T-helper 2 cell treated with Interferon-gamma antibody and Interleukin-4, amounts not matched to agents 100 ng/mL and 5 ng/mL, for 36 hours (primary cell): ENCODE measurements around the gene TOR1AIP2. TPM values are rescaled to one million over a fixed set of nuclear protein-coding genes. Genes with fewer than 3 reads are reported as not detected.
"Not testable (repeated sequence)": the region's sequence is repeated elsewhere in the genome, so short reads cannot be mapped to it uniquely, and the experiment has no call there.

Experiments
- intact Hi-C: fragments of 100-400 bp; cut with micrococcal nuclease; formaldehyde crosslinking; loops from one replicate; pipeline ENCODE4 v1.15.1; 2023
- total RNA-seq: library from RNA; stranded (reverse); gene quantifications from 2 replicates; pipeline ENCODE4 v1.2.3, GENCODE V29; 2022

The TOR1AIP2 gene
- total RNA-seq, 1 donor from 2014 or later: 50.0 TPM

DNA sequence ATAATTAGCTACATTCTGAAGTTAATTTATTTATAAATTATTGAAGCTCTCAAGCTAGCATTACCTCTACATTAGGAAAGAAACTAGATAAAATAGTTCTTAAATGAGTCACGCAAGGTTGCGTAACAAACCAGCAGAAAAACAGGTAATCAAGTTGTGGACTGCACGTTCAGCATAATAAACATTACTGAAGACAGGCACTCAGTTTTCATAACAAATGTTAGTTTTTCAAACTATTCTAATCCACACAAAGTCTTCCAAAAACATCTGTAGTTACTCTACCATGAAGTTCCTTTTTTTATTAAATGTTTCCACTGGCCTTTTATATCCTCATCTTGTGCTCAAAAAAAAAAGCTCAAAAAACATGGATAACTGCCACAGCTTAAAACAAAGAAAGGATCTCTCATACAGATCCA, 1.3 kb downstream of the TOR1AIP2 start:
- intact Hi-C loops: no loop called here

DNA sequence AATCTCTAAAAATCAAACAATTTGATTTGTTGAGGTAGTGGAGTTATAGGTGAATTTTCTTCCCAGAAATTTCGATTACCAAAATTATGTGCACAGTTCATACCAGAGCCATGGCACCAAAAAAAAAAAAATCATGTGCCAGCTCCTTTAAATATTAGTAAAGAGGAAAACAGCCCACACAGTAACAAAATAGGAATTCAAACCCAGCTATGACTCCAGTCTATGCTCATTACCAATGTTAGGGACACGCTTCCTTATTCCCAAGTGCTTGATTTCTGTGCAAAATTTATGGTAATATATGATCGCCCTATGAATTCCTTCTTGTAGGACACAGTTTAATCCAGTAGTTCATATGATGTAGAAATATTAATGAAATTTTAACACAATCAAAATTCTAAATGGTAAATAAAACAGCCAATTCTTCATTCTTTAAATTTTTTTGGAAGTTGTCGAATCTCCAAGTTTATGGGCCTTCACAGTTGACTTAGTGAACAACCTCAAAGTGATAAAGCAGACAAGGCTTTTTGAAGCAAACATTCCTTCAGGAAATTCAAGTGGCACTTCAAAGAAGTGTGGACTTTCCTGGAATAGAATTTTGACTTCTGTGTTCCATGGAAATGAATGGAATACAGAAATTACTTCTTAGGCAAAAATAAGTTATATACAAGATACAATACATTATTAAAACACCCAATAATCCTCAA, 1.9 kb downstream of the TOR1AIP2 start:
- intact Hi-C loops: no loop called here

- intact Hi-C loops: no loop called here
Measured at GRCh38 chr1:179873438-179873851, 4.2 kb downstream of the TOR1AIP2 start.

- intact Hi-C loops: no loop called here
Measured at GRCh38 chr1:179872558-179872957, 5.0 kb downstream of the TOR1AIP2 start.

GRCh38 chr1:179871940-179872339, 5.7 kb downstream of the TOR1AIP2 start:
- intact Hi-C loops: no loop called here

GRCh38 chr1:179870870-179871269, 6.7 kb downstream of the TOR1AIP2 start:
- intact Hi-C loops: no loop called here

DNA sequence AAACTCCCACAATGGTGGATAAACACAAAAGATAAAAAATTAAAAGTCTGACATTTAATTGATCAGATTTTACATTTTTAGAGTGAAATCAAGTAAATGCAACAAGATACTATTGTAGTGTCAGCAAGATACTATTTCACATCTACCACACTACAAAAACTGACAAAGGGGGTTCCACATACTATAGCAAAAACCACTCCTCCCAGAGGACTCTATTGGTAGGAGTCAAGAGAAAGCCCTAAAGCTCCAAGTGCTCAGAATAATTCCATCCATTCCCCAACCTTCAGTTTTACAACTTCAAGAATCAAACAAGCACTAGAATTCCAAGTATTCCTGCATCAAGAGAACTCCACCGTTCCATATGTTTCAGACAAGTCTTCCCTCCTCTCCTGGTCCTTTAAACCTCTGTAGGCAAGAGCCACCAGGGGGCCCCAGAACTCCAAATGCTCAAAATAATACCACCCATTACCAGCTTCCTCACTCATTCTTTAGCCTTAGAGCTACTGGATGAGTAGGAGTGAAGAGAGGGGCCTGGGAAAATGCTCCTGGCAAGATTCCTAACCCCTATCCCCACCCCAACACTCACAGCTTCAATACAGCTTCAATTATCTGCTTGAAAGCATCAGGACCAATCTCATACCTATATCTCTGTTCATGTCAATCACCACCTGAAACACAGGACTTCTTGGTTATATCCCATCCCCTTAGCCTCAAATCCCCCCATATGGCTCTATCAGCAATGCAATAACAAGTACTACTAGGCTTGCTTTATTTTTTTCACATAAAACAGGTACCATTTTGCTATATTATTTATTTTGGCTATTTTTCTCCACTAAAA, 9.9 kb downstream of the TOR1AIP2 start:
- intact Hi-C loops: loop anchor here (1.0 to 10.0 kb wide), 3 partner anchors 157 to 312 kb away; no protein-coding TSS in a partner anchor

DNA sequence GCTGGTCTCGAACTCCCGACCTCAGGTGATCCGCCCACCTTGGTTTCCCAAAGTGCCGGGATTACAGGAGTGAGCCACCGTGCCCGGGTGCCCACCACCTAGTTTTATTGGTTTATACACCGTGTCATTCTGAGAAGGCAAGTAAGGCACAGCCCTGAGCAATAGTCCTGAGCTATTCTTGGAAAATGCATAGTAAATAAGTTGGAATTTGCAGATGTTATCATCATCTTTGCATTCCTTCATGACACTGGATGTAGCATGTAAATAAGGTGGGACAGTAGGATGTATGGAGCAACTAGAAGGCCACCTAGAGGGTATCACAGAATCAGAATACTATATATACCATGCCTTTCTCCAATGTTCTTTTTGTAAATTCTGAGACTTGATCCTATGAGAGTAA, 11.0 kb downstream of the TOR1AIP2 start:
- intact Hi-C loops: loop anchor here (1.0 to 10.0 kb wide), 3 partner anchors 158 to 313 kb away; no protein-coding TSS in a partner anchor

DNA sequence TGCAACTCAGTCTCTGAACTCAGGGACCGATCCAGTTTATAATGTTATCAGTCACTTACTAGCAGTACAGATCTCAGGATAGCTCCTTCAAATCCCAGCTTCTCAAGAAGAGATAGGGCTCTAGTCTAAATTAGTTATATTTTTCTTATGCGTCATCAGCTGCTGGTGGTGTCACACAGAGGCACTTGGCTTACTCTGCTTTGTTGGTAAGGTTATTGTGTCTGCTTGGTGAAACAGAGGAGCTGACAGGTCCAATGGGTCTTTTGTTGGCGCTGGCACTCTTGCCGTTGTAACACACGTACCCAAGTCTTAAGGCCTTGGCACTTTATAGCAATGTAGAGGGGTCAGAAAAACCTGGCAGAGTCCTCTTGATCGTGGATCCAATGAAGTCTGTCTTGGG, 12.2 kb downstream of the TOR1AIP2 start:
- intact Hi-C loops: loop anchor here (10.0 kb wide), 1 partner anchor 159 kb away; no protein-coding TSS in a partner anchor

DNA sequence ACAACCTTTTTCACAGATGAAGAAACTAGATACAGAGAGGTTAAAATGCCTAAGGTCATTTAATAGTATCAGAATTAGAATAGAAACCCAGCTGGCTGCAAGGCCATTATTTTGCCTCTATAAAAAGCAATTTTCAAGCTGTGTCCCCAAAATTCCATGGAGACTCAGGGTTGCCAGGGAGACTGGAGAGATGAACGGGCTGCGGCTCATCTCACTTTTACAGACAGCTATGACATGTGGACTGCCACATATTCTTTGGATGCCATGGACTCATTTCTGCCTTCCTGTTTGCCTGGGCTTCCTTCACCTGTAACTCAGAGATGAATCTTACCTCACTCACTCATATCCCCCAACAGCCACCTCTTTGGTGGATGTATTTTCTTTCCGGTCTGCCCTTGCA, 17.0 kb downstream of the TOR1AIP2 start:
- intact Hi-C loops: loop anchor here (10.0 kb wide), 1 partner anchor 164 kb away; no protein-coding TSS in a partner anchor

DNA sequence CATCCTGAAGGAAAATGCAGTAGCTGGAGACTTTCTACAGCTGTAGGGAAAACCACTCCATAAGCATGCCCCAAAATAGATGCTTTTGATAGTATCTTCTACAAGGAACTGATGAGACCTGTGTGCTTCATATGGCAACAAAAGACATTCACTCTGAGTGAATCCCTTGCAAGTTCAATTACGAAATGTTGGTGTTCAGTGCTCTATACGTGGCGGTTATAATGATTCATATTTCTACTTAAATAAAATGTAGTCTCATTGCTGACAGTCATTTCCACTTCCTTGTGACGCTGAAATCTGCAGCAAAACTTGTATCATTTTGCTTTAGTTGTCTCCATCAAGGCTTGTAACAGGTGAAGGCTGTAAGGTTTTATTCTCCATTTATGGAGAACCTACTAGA, 20.6 kb downstream of the TOR1AIP2 start:
- intact Hi-C loops: no loop called here

DNA sequence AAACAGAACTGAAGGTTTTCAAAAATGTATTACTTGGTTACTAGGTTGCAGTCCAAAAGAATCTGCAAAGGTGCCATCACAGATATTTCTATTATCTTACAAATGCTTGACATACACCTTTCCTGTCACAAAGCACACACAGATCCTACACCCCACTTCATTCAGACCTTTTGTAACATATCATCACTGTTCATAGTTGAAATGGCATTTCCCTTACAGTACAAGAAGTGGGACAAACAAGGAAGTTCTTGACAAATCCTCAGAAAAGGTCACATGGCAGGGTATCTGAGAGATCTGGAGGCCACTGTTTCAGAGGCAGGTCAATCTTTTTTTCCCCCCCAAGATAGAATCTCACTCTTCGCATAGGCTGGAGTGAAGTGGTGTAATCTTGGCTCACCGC, 21.3 kb downstream of the TOR1AIP2 start:
- intact Hi-C loops: no loop called here

- intact Hi-C loops: not testable (repeated sequence)
Measured at GRCh38 chr1:179855831-179856230, 21.8 kb downstream of the TOR1AIP2 start.

DNA sequence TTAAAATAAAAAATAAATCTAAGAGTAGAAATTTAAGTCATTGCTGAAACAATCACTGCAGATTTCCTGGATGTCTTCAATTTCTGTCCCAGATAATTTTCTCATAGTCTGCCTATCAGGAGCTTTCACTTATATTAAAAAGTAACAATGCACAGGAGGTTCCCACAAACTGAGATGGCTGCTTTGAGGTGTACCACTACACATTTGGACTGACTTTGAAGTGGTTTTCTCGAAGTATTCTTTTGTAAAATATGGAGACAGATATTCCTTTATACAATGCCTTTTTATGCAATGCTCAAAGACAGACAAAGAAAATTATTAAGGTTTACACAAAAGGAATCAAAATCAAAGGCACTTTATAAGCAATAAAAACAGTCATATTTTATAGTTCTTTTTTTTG, 24.5 kb downstream of the TOR1AIP2 start:
- intact Hi-C loops: no loop called here

DNA sequence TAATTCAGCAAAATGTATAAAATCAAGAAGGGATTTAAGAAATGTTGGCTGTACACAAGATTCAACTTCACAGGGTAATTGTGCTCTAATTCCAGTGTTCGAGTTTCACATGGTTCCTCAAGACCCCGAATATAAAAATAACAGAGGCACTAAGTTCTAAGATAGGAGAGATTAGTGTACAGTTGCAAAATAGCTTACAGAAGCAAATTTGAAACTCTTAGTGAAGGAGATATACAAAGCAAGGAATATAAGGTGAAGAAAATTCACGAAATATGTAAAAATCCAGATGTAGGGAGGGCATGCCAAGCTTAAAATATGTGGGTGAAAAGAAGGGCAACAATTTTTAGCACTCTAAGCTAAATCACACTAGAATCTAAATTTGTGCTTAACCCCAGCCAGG, 29.4 kb downstream of the TOR1AIP2 start:
- intact Hi-C loops: no loop called here

DNA sequence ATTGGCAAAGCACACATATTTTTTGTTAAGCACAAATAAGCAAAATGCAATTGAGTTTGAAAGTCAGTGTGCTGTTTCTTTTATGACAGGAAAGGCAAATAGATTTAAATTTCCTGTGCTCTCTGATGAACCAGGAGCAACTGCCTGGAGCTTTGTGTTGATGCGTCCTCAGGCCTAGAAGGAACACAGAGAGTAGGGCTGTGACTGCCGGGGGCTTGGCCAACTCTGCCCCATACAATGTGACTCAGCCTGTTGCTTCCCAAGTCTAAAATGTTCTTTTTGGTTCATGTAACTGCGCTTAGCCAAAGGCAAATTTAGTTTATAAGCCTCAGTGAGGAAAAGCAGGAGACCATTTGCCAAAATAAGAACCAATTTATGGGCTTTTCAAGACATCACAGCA, 37.5 kb downstream of the TOR1AIP2 start:
- intact Hi-C loops: no loop called here

GRCh38 chr1:179836686-179837445, 40.7 kb downstream of the TOR1AIP2 start:
- intact Hi-C loops: not testable (repeated sequence)

GRCh38 chr1:179831852-179832699, 45.5 kb downstream of the TOR1AIP2 start:
- intact Hi-C loops: no loop called here

DNA sequence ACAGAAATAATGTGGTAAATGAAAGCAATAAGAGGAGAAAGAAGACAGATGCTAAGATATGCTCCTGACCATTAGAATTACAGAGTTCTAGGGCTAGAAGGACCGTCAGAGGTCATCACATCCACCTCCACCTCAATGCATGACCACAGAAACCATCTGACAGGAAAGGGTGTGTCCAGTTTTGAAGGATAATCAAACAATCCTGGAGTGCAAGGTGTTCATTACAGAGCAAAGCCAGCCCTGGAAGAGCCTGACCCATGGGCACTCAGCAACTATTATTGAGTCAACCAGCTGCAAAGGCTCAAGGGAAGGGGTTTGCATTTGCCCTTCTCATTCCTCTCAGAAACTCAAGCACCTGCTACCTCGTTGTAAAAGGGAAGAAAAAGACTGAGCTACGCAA, 46.4 kb downstream of the TOR1AIP2 start:
- intact Hi-C loops: no loop called here

DNA sequence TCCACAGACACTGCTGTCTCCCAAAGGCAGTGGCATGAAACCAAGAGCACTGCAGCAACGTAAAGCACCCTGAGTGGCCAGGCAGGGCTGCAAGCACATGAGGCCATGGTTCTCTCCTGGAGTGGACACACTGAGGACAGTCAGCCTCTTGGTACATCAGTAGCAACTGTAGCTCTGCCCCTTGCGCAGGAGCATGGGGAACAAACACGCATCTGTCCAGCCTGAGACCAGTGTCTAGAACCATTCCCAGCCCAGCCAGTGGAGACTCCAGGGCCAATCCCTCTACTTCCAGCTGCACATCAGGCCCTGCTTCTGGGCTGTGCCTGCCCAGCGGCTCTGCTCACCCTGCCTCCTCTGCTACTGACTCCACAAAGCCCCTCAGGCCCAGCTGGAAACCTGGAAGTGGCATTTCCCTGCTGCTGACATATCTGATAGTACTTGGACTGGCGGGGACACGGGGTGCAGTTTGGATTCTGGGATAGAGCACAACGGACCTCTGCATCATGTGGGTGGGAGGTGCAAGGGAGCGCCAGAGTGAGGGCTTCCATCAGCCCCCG, 49.0 kb downstream of the TOR1AIP2 start:
- intact Hi-C loops: no loop called here
